IMR-90 (cell line): ENCODE results near the gene KLF18.

ENCODE experiments used
- MXI1 ChIP-seq: IDR thresholded peaks from 2 replicates; pipeline ENCODE4 v1.6.1; 2012; ENCODE audit warnings: low read depth, mild to moderate bottlenecking, low read length, moderate library complexity, borderline replicate concordance
- POLR2A ChIP-seq: IDR thresholded peaks from 2 replicates; pipeline ENCODE4 v1.6.1; 2012; ENCODE audit warnings: mild to moderate bottlenecking, low read depth, low read length
- RFX5 ChIP-seq: IDR thresholded peaks from 2 replicates; pipeline ENCODE4 v1.8.0; 2012; ENCODE audit warnings: low read depth, mild to moderate bottlenecking, low read length, moderate library complexity
- TF ChIP-seq, protein P1 (sequence below): conservative IDR thresholded peaks from 2 replicates; pipeline ENCODE4 v1.5.1; 2012; ENCODE audit warnings: mild to moderate bottlenecking, low read depth, low read length, improper control_type of control experiment

DNA sequence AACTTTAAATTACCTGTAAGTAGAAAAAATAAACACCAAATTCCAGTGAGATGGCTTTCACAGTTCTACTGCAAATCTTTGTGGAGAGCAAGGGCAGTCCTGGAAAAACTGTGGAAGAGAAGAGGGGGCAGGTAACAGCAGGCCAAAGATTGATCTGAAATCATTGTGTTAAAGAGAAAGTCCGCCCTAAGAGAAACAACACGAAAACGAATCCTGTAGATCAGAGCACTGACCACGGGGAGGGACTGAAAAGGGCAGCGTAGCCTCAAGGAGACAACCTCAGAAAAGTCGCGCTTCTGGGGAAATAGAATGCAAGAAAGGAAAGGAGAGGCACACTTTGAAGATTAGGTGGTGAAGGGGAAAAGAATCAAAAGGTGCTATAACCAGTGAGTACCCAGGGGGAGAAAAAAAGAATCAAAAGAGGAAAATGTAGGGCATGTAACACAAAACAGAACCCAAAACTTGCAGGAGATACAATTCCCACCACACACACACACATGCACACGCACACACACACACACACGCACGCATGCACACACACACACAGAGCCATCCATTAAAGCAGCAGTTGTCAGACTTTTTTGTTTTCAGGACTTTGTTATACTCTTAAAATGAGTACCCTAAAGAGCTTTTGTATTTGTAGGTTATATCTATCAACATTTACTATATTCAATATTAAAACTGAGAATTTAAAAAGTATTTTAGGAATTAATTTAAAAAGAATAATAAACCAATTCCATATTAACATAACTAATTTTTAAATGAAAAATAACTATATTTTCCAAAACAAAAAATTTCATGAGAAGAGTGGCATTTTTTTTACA, 50.8 kb downstream of the KLF18 start:
- TF ChIP-seq MXI1, result no peak
- TF ChIP-seq RFX5, result no peak
- no peak for TF ChIP-seq POLR2A
- TF ChIP-seq, protein P1, sequence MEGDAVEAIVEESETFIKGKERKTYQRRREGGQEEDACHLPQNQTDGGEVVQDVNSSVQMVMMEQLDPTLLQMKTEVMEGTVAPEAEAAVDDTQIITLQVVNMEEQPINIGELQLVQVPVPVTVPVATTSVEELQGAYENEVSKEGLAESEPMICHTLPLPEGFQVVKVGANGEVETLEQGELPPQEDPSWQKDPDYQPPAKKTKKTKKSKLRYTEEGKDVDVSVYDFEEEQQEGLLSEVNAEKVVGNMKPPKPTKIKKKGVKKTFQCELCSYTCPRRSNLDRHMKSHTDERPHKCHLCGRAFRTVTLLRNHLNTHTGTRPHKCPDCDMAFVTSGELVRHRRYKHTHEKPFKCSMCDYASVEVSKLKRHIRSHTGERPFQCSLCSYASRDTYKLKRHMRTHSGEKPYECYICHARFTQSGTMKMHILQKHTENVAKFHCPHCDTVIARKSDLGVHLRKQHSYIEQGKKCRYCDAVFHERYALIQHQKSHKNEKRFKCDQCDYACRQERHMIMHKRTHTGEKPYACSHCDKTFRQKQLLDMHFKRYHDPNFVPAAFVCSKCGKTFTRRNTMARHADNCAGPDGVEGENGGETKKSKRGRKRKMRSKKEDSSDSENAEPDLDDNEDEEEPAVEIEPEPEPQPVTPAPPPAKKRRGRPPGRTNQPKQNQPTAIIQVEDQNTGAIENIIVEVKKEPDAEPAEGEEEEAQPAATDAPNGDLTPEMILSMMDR, result no peak
